Fibroblast of lung (primary cell): Measurements from ENCODE around the gene LITAFD.

Experiments used
- CTCF ChIP-seq, 2 donors: IDR thresholded peaks in 1 of 2; conservative IDR thresholded peaks in 1 of 2; 1 replicate in 1 of 2; 2 replicates in 1 of 2; pipeline ENCODE4 v1.5.1; 2011 to 2012; ENCODE audit warnings: low read length in 2 of 2, control low read depth in 1 of 2, inconsistent platforms in 1 of 2, low read depth in 1 of 2, mild to moderate bottlenecking in 1 of 2
- EZH2 ChIP-seq: IDR thresholded peaks from 2 replicates; pipeline ENCODE4 v1.5.1; 2012; ENCODE audit warnings: low read length, control low read depth, mild to moderate bottlenecking; ENCODE audit errors: missing control alignments

- TF ChIP-seq CTCF (conservative IDR thresholded peaks at IDR 0.05 in 1 of 2, IDR thresholded peaks at IDR 0.05 in 1 of 2; ENCODE audit: low read depth in 1 of 2, low read length in 2 of 2) (no peak), EZH2 (no peak)
These were observed 26.8 kb downstream of the LITAFD start for GRCh38 chr16:8908810-8909468.
